Smooth muscle cell (in vitro differentiated cells): ENCODE measurements around the gene C6orf132. TPM values are rescaled to one million over a fixed set of nuclear protein-coding genes. Genes with fewer than 3 reads are reported as not detected.
"Not testable (repeated sequence)": the region's sequence is repeated elsewhere in the genome, so short reads cannot be mapped to it uniquely, and the experiment has no call there.

Experiments used
- DNase-seq: peaks from one replicate; lab custom pipeline; 2025; ENCODE audit not compliant: unreplicated experiment; lab: John Stamatoyannopoulos, UW
- H2AFZ ChIP-seq: fragments of 200-600 bp; sonication (generic); 2 replicates; pipeline ENCODE4 v1.6.0; 2016; ENCODE audit warnings: antibody characterized with exemption, low read depth, mild to moderate bottlenecking
- H3F3A ChIP-seq: fragments of 200-600 bp; sonication (generic); 2 replicates; pipeline ENCODE4 v1.6.0; 2017; ENCODE audit warnings: antibody characterized with exemption, low read depth
- H3K27ac ChIP-seq: fragments of 200-600 bp; sonication (generic); 2 replicates; pipeline ENCODE4 v1.5.1; 2016; ENCODE audit warnings: low read depth, mild to moderate bottlenecking
- H3K27me3 ChIP-seq: fragments of 200-600 bp; sonication (generic); 2 replicates; pipeline ENCODE4 v1.6.1; 2016; ENCODE audit warnings: low read depth, mild to moderate bottlenecking
- H3K36me3 ChIP-seq: fragments of 200-600 bp; sonication (generic); 2 replicates; pipeline ENCODE4 v1.5.1; 2016; ENCODE audit warnings: low read depth
- H3K4me1 ChIP-seq: fragments of 200-600 bp; sonication (generic); 2 replicates; pipeline ENCODE4 v1.5.1; 2016; ENCODE audit warnings: low read depth
- H3K4me2 ChIP-seq: fragments of 200-600 bp; sonication (generic); 2 replicates; pipeline ENCODE4 v1.6.0; 2016; ENCODE audit warnings: mild to moderate bottlenecking
- H3K4me3 ChIP-seq: fragments of 200-600 bp; sonication (generic); 2 replicates; pipeline ENCODE4 v1.5.1; 2016; ENCODE audit warnings: mild to moderate bottlenecking
- H3K79me2 ChIP-seq: fragments of 200-600 bp; sonication (generic); 2 replicates; pipeline ENCODE4 v1.6.0; 2016; ENCODE audit warnings: low read depth, mild to moderate bottlenecking
- H3K9ac ChIP-seq: fragments of 200-600 bp; sonication (generic); 2 replicates; pipeline ENCODE4 v1.6.0; 2016; ENCODE audit warnings: low read depth
- H3K9me3 ChIP-seq: fragments of 200-600 bp; sonication (generic); replicated peaks from 2 replicates; pipeline ENCODE4 v1.5.1; 2016; ENCODE audit warnings: low read depth
- H4K20me1 ChIP-seq: fragments of 200-600 bp; sonication (generic); 2 replicates; pipeline ENCODE4 v1.6.0; 2016; ENCODE audit warnings: low read depth
- CTCF ChIP-seq: fragments of 200-600 bp; sonication (generic); IDR thresholded peaks from 2 replicates; pipeline ENCODE4 v1.5.1; 2017; ENCODE audit warnings: borderline replicate concordance, mild to moderate bottlenecking, antibody characterized with exemption; ENCODE audit not compliant: insufficient read depth, poor library complexity, severe bottlenecking
- WGBS: methylation state at CpG from one replicate; pipeline ENCODE4 v1.1.7; 2016; ENCODE audit warnings: low lambda C conversion rate; 5-methylcytosine and 5-hydroxymethylcytosine counted together
- polyA plus RNA-seq: library from polyadenylated mRNA; unstranded; fragments of >200 nt; fragmentation: Nextera tagmentation; extraction: Ambion mirVana; gene quantifications from 2 replicates; pipeline ENCODE4 v1.2.1, GENCODE V29; 2016
- total RNA-seq: library from RNA; depleted of rRNA; stranded (reverse); fragments of >200 nt; gene quantifications from 2 replicates; pipeline ENCODE4 v1.2.3, GENCODE V29; 2014

Gene C6orf132
- total and polyA plus RNA-seq, 2 experiments from 2014 or later = 1.4 to 4.9 TPM

- WGBS = 86% methylated on average over 5 of the region's 5 CpGs
- Histone ChIP-seq H3K27ac (no peak overlapping the region), H3K27me3 (no peaks in the 10 kb centered on the region), H3K9me3 (no peaks in the 10 kb centered on the region), H3K36me3 (no peaks in the 10 kb centered on the region), H3K4me1 (no peaks in the 10 kb centered on the region), H2AFZ (no peak overlapping the region), H3F3A (no peaks in the 10 kb centered on the region), H3K79me2 (no peaks in the 10 kb centered on the region), H3K4me3 (no peak overlapping the region), H4K20me1 (no peaks in the 10 kb centered on the region), H3K9ac (no peak overlapping the region), H3K4me2 (no peak overlapping the region)
- no peak for DNase-seq
- TF ChIP-seq CTCF = no peak
Measured at GRCh38 chr6:42153921-42154320, 11.5 kb upstream of the C6orf132 start.

DNA sequence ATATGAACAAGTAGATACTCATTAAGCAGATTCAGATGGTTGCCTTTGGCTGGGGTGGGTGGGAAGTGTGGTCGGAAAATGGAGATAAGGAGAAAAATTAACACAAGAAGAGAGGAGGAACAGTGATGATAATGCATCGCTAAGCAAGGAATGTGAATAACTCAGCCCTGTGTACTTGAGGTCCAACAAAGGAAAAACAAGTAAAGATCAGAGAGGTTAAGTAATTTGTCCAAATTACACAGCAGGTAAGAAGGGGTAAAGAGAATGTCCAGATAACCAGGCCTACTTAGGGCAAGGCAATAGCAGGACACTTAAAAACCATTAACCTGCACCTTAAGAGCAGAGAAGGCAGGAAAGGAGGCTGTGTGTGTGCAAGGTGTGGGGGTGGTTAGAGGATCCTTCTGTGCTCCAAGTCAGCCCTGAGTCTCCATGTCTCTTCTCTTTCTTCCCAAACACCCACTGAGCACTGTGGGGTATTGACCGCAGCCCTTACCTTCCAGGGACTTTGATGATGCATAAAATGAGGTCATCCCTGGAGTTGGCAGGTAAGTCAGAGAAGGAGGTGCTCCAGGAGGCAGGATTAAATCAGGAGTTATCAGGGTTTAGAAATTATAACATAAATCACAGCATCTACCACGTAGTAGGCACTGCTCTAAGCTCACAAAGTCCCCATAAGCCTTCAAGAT is 10.3 kb upstream of the C6orf132 start:
- not testable (repeated sequence) for H3K27ac ChIP-seq, H3K36me3 ChIP-seq, DNase-seq, H3K4me2 ChIP-seq, H3K9me3 ChIP-seq, H3F3A ChIP-seq, H3K4me1 ChIP-seq, H4K20me1 ChIP-seq, H3K79me2 ChIP-seq, H3K9ac ChIP-seq, H3K4me3 ChIP-seq, H3K27me3 ChIP-seq, H2AFZ ChIP-seq
- 72% methylated on average over 4 of the region's 4 CpGs for WGBS

GRCh38 chr6:42152024-42152423 is 9.6 kb upstream of the C6orf132 start:
- Histone ChIP-seq H3K79me2 (no peaks in the 10 kb centered on the region), H3K4me2 (no peak overlapping the region), H3K9me3 (no peaks in the 10 kb centered on the region), H3F3A (no peaks in the 10 kb centered on the region), H3K27ac (no peak overlapping the region), H3K27me3 (no peaks in the 10 kb centered on the region), H2AFZ (no peak overlapping the region), H3K36me3 (no peaks in the 10 kb centered on the region), H3K4me1 (no peaks in the 10 kb centered on the region), H3K9ac (no peak overlapping the region), H3K4me3 (no peak overlapping the region), H4K20me1 (no peaks in the 10 kb centered on the region)
- 93% methylated on average over 8 of the region's 8 CpGs for WGBS
- TF ChIP-seq CTCF = no peak
- DNase-seq = no peak

DNA sequence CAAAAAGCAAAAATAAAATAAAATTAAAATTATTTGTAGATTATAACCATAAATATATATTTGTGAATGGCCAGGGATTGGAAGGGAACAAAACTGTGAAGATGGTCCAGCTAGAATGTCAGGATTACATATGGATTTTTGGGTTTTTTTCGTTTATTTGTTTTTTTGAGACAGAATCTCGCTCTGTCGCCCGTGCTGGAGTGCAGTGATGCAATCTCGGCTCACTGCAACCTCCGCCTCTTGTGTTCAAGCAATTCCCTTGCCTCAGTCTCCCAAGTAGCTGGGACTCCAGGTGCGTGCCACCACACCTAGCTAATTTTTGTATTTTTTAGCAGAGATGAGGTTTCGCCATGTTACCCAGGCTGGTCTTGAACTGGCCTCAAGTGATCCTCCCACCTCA is 7.8 kb upstream of the C6orf132 start:
- Histone ChIP-seq H3K36me3 (no peaks in the 10 kb centered on the region), H3K4me3 (no peak overlapping the region), H2AFZ (no peak overlapping the region), H3K27ac (no peak overlapping the region), H3K79me2 (no peaks in the 10 kb centered on the region), H3K9me3 (no peaks in the 10 kb centered on the region), H3K27me3 (no peaks in the 10 kb centered on the region), H3K4me1 (no peaks in the 10 kb centered on the region), H3K9ac (no peak overlapping the region), H3K4me2 (no peak overlapping the region), H4K20me1 (no peaks in the 10 kb centered on the region), H3F3A (no peaks in the 10 kb centered on the region)
- DNase-seq = no peak
- WGBS = 96% methylated on average over 8 of the region's 8 CpGs
- no peak for TF ChIP-seq CTCF
